Measurements from ENCODE around the gene ABI2. TPM values are rescaled to one million over a fixed set of nuclear protein-coding genes. Genes with fewer than 3 reads are reported as not detected.
A peak's percentile ranks its signal among the peaks of the same experiment; 100 is the strongest.

Gene ABI2
- total and polyA plus RNA-seq, 4 donors = 69.0 to 139 (median 106) TPM

DNA sequence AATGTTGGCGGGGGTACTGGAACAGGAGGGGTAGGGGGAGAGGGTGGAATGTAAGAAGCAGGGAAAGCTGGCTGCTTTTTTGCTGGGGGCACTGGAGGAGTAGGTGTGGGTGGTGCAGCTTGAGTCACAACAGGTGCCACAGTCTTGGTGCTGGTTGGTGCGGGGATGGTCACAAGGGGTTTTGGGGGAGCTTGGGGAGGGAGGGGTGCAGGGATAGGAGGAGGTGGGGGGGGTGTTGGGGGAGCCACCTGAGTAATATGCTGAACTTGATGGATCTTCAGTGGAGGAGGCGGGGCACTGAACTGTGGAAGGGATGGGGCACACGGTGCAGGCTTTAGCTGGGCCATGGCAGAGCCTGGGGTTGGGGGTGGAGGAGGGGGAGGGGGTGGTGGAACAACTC, 112.5 kb downstream of the ABI2 start:
- 74% methylated on average over 3 of the region's 4 CpGs for WGBS (ENCODE audit: insufficient coverage)
- H3K27ac ChIP-seq (ENCODE audit: low read depth, low read length) = no peak overlapping the region
- H3K9me3 ChIP-seq (ENCODE audit: control insufficient read depth, insufficient read depth, low read length) = no peaks in the 10 kb centered on the region

GRCh38 chr2:203441463-203441862, 113.3 kb downstream of the ABI2 start:
- Histone ChIP-seq H3K27me3 (ENCODE audit: control insufficient read depth, insufficient read depth, low read length) (no peaks in the 10 kb centered on the region), H3K27ac (ENCODE audit: low read depth, low read length) (no peak overlapping the region), H3K4me1 (ENCODE audit: control insufficient read depth, insufficient read depth, low read length) (peaks cover 7% of the 10 kb centered on the region), H3K36me3 (ENCODE audit: control insufficient read depth, insufficient read depth, low read length) (peaks cover 31% of the 10 kb centered on the region), H3K4me3 (ENCODE audit: low read depth, low read length) (no peak overlapping the region), H3K9me3 (ENCODE audit: control insufficient read depth, insufficient read depth, low read length) (no peaks in the 10 kb centered on the region)
- 100% methylated on average over 1 of the region's 3 CpGs for WGBS (ENCODE audit: insufficient coverage)
- no peak for DNase-seq (ENCODE audit: low read depth in 4 of 6, low spot score in 6 of 6)

More for the DNA sequence above, 112.5 kb downstream of the ABI2 start:
- Histone ChIP-seq H3K4me1 (ENCODE audit: control insufficient read depth, insufficient read depth, low read length) (peaks cover 7% of the 10 kb centered on the region), H3K4me3 (ENCODE audit: low read depth, low read length) (no peak overlapping the region), H3K36me3 (ENCODE audit: control insufficient read depth, insufficient read depth, low read length) (peaks cover 31% of the 10 kb centered on the region), H3K27me3 (ENCODE audit: control insufficient read depth, insufficient read depth, low read length) (no peaks in the 10 kb centered on the region)
- DNase-seq (ENCODE audit: low read depth in 4 of 6, low spot score in 6 of 6) = no peak

- Histone ChIP-seq H3K36me3 (ENCODE audit: control insufficient read depth, insufficient read depth, low read length) (peaks cover 36% of the 10 kb centered on the region), H3K27me3 (ENCODE audit: control insufficient read depth, insufficient read depth, low read length) (no peaks in the 10 kb centered on the region), H3K4me3 (ENCODE audit: low read depth, low read length) (no peak overlapping the region), H3K27ac (ENCODE audit: low read depth, low read length) (no peak overlapping the region), H3K9me3 (ENCODE audit: control insufficient read depth, insufficient read depth, low read length) (no peaks in the 10 kb centered on the region), H3K4me1 (ENCODE audit: control insufficient read depth, insufficient read depth, low read length) (peaks cover 7% of the 10 kb centered on the region)
- WGBS (ENCODE audit: insufficient coverage) = 43% methylated on average over 3 of the region's 5 CpGs
- DNase-seq (ENCODE audit: low read depth in 4 of 6, low spot score in 6 of 6) = no peak
Measured at GRCh38 chr2:203442463-203442862, 114.3 kb downstream of the ABI2 start.

DNA sequence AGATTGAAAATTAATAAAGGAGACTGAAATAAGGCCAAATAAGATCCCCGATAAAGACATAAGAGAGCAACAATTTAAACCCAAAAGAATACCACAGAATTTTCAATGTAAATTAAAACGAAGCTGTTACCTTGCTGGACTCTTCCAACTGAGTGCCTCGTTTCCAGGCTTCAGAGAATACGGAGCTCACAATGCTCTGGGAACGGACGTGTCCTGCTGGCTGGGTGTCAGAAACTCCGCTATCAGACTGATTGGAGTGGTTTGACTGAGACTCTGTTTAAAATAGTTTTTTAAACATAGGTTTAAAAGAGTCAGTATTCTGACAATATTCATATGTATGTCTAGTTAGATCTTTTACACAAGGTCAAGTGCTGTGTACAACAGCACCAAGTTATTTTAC, 116.5 kb downstream of the ABI2 start:
- H3K27ac ChIP-seq (ENCODE audit: low read depth, low read length) = no peak overlapping the region
- no CpG with 5 or more reads among the region's 7 CpGs for WGBS (ENCODE audit: insufficient coverage)

GRCh38 chr2:203446071-203446481, 117.9 kb downstream of the ABI2 start:
- no peak for DNase-seq (ENCODE audit: low read depth in 4 of 6, low spot score in 6 of 6)
- Histone ChIP-seq H3K36me3 (ENCODE audit: control insufficient read depth, insufficient read depth, low read length) (peaks cover 17% of the 10 kb centered on the region), H3K4me1 (ENCODE audit: control insufficient read depth, insufficient read depth, low read length) (no peaks in the 10 kb centered on the region), H3K9me3 (ENCODE audit: control insufficient read depth, insufficient read depth, low read length) (no peaks in the 10 kb centered on the region), H3K4me3 (ENCODE audit: low read depth, low read length) (no peak overlapping the region), H3K27me3 (ENCODE audit: control insufficient read depth, insufficient read depth, low read length) (no peaks in the 10 kb centered on the region), H3K27ac (ENCODE audit: low read depth, low read length) (no peak overlapping the region)
- 100% methylated on average over 1 of the region's 3 CpGs for WGBS (ENCODE audit: insufficient coverage)

More for the DNA sequence above, 116.5 kb downstream of the ABI2 start:
- no peaks in the 10 kb centered on the region for H3K9me3 ChIP-seq (ENCODE audit: control insufficient read depth, insufficient read depth, low read length)
- peaks cover 2% of the 10 kb centered on the region for H3K4me1 ChIP-seq (ENCODE audit: control insufficient read depth, insufficient read depth, low read length)
- DNase-seq (ENCODE audit: low read depth in 4 of 6, low spot score in 6 of 6) = no peak
- peaks cover 29% of the 10 kb centered on the region for H3K36me3 ChIP-seq (ENCODE audit: control insufficient read depth, insufficient read depth, low read length)
- H3K4me3 ChIP-seq (ENCODE audit: low read depth, low read length) = no peak overlapping the region
- no peaks in the 10 kb centered on the region for H3K27me3 ChIP-seq (ENCODE audit: control insufficient read depth, insufficient read depth, low read length)

GRCh38 chr2:203446780-203447179, 118.6 kb downstream of the ABI2 start:
- WGBS (ENCODE audit: insufficient coverage) = 100% methylated on average over 3 of the region's 3 CpGs

DNA sequence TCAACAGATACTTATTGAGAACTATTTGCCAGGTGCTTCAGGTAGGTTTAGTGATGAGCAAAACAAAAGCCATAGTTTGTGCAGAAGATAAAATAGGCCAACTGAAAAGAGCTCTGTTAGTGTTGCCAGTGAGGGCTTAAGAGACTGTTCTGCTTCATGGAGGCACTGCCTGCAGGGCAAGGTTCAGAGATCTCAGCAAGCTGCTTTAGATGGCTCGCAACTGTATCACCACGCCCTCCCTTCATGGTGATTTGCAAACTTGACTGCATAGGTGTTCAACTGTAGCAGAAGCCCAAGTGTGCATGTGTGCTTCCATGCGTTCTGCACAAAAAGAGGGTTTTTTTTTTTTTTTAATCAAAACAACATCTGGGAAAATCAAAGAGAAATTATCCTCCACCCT, 122.4 kb downstream of the ABI2 start:
- Histone ChIP-seq H3K4me3 (ENCODE audit: low read depth, low read length) (no peak overlapping the region), H3K36me3 (ENCODE audit: control insufficient read depth, insufficient read depth, low read length) (peaks cover 8% of the 10 kb centered on the region), H3K27me3 (ENCODE audit: control insufficient read depth, insufficient read depth, low read length) (no peaks in the 10 kb centered on the region), H3K9me3 (ENCODE audit: control insufficient read depth, insufficient read depth, low read length) (no peaks in the 10 kb centered on the region), H3K27ac (ENCODE audit: low read depth, low read length) (no peak overlapping the region), H3K4me1 (ENCODE audit: control insufficient read depth, insufficient read depth, low read length) (no peaks in the 10 kb centered on the region)
- DNase-seq (ENCODE audit: low read depth in 4 of 6, low spot score in 6 of 6) = no peak
- 73% methylated on average over 2 of the region's 3 CpGs for WGBS (ENCODE audit: insufficient coverage)

More at GRCh38 chr2:203446780-203447179, 118.6 kb downstream of the ABI2 start:
- Histone ChIP-seq H3K4me3 (ENCODE audit: low read depth, low read length) (no peak overlapping the region), H3K36me3 (ENCODE audit: control insufficient read depth, insufficient read depth, low read length) (peaks cover 14% of the 10 kb centered on the region), H3K4me1 (ENCODE audit: control insufficient read depth, insufficient read depth, low read length) (no peaks in the 10 kb centered on the region), H3K27me3 (ENCODE audit: control insufficient read depth, insufficient read depth, low read length) (no peaks in the 10 kb centered on the region), H3K27ac (ENCODE audit: low read depth, low read length) (no peak overlapping the region), H3K9me3 (ENCODE audit: control insufficient read depth, insufficient read depth, low read length) (no peaks in the 10 kb centered on the region)
- DNase-seq (ENCODE audit: low read depth in 4 of 6, low spot score in 6 of 6) = no peak

- Histone ChIP-seq H3K36me3 (ENCODE audit: control insufficient read depth, insufficient read depth, low read length) (peaks cover 7% of the 10 kb centered on the region), H3K4me3 (ENCODE audit: low read depth, low read length) (no peak overlapping the region), H3K27ac (ENCODE audit: low read depth, low read length) (no peak overlapping the region), H3K4me1 (ENCODE audit: control insufficient read depth, insufficient read depth, low read length) (no peaks in the 10 kb centered on the region), H3K9me3 (ENCODE audit: control insufficient read depth, insufficient read depth, low read length) (no peaks in the 10 kb centered on the region), H3K27me3 (ENCODE audit: control insufficient read depth, insufficient read depth, low read length) (no peaks in the 10 kb centered on the region)
- WGBS (ENCODE audit: insufficient coverage) = no CpG with 5 or more reads among the region's 2 CpGs
- no peak for DNase-seq (ENCODE audit: low read depth in 4 of 6, low spot score in 6 of 6)
Measured at GRCh38 chr2:203451011-203451410, 122.8 kb downstream of the ABI2 start.

- H3K27ac ChIP-seq (ENCODE audit: low read depth, low read length) = no peak overlapping the region
- WGBS (ENCODE audit: insufficient coverage) = no CpG with 5 or more reads among the region's 1 CpG
Measured at GRCh38 chr2:203451689-203452088, 123.5 kb downstream of the ABI2 start.

DNA sequence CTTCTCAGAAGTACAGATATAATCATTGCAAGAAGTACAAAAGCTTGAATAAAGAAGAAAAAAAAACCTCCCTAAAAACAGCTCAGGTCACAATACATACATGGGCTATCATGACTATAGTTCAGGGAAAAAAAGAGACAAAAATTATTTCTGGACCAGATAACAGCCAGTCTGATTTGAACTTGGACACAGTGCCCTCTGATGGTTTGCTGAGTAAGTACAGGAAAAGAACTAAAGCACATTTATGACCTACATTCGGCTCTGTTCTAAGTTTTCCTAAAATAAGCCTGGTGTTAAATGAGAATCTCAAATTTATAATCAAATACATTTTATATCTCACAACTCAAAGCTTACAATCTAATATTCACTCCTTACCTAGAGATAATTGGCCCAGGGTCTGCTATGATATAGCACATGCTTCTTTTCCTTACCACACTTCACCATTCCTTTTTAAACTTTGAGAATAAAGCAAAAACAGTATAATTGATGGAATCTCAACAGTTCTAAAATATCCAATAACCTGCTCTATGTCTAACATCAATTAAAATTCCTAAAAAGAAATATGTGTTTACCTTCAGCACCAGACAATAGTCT, 125.8 kb downstream of the ABI2 start:
- WGBS (ENCODE audit: insufficient coverage) = no CpG with 5 or more reads among the region's 1 CpG
- H3K36me3 ChIP-seq (ENCODE audit: control insufficient read depth, insufficient read depth, low read length) = peaks cover 8% of the 10 kb centered on the region

More at GRCh38 chr2:203451689-203452088, 123.5 kb downstream of the ABI2 start:
- no peaks in the 10 kb centered on the region for H3K27me3 ChIP-seq (ENCODE audit: control insufficient read depth, insufficient read depth, low read length)
- H3K4me1 ChIP-seq (ENCODE audit: control insufficient read depth, insufficient read depth, low read length) = no peaks in the 10 kb centered on the region
- DNase-seq (ENCODE audit: low read depth in 4 of 6, low spot score in 6 of 6) = no peak
- H3K36me3 ChIP-seq (ENCODE audit: control insufficient read depth, insufficient read depth, low read length) = peaks cover 6% of the 10 kb centered on the region
- H3K9me3 ChIP-seq (ENCODE audit: control insufficient read depth, insufficient read depth, low read length) = no peaks in the 10 kb centered on the region
- H3K4me3 ChIP-seq (ENCODE audit: low read depth, low read length) = no peak overlapping the region

More for the DNA sequence above, 125.8 kb downstream of the ABI2 start:
- Histone ChIP-seq H3K9me3 (ENCODE audit: control insufficient read depth, insufficient read depth, low read length) (no peaks in the 10 kb centered on the region), H3K4me3 (ENCODE audit: low read depth, low read length) (no peak overlapping the region), H3K4me1 (ENCODE audit: control insufficient read depth, insufficient read depth, low read length) (no peaks in the 10 kb centered on the region), H3K27ac (ENCODE audit: low read depth, low read length) (no peak overlapping the region), H3K27me3 (ENCODE audit: control insufficient read depth, insufficient read depth, low read length) (no peaks in the 10 kb centered on the region)
- peak; percentile 15 to 85 (median 42) for DNase-seq (ENCODE audit: low read depth in 4 of 6, low spot score in 6 of 6)

Measured in spinal cord (tissue), 10 donors.